ENCODE measurements around the gene CCL21. TPM values are rescaled to one million over a fixed set of nuclear protein-coding genes. Genes with fewer than 3 reads are reported as not detected.
"Not testable (repeated sequence)": the region's sequence is repeated elsewhere in the genome, so short reads cannot be mapped to it uniquely, and the experiment has no call there.

Gene CCL21, protein sequence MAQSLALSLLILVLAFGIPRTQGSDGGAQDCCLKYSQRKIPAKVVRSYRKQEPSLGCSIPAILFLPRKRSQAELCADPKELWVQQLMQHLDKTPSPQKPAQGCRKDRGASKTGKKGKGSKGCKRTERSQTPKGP
- total RNA-seq (43.7 TPM), polyA plus RNA-seq (16.6 TPM)
- long read RNA-seq, donor 1, partial matches to known transcripts = 0 of 1 reads
- long read RNA-seq, donor 1, other reads (novel, unspliced or antisense) = 0 of 1 reads
- long read RNA-seq, donor 2 = 0 reads
- long read RNA-seq, donor 3, transcript CCL21-201 (4 exons, 852 nt) = major isoform, 14 of 16 reads
- long read RNA-seq, donor 3, partial matches to known transcripts = 0 of 16 reads
- long read RNA-seq, donor 3, other reads (novel, unspliced or antisense) = 0 of 16 reads
- long read RNA-seq, donor 4, transcript CCL21-201 (4 exons, 852 nt) = major isoform, 6 of 6 reads
- long read RNA-seq, donor 4, partial matches to known transcripts = 0 of 6 reads
- long read RNA-seq, donor 4, other reads (novel, unspliced or antisense) = 0 of 6 reads
- long read RNA-seq, donor 5, transcript CCL21-201 (4 exons, 852 nt) = major isoform, 33 of 73 reads
- long read RNA-seq, donor 5, partial matches to known transcripts = 38 of 73 reads
- long read RNA-seq, donor 5, other reads (novel, unspliced or antisense) = 0 of 73 reads
- long read RNA-seq, donor 6, transcript CCL21-201 (4 exons, 852 nt) = major isoform, 16 of 17 reads
- long read RNA-seq, donor 6, partial matches to known transcripts = 0 of 17 reads
- long read RNA-seq, donor 6, other reads (novel, unspliced or antisense) = 0 of 17 reads
- long read RNA-seq, donor 7, transcript CCL21-201 (4 exons, 852 nt) = major isoform, 16 of 16 reads
- long read RNA-seq, donor 7, partial matches to known transcripts = 0 of 16 reads
- long read RNA-seq, donor 7, other reads (novel, unspliced or antisense) = 0 of 16 reads
- long read RNA-seq, donor 8, transcript CCL21-202 (3 exons, 599 nt) = minor isoform, 5 of 30 reads
- long read RNA-seq, donor 8, transcript CCL21-201 (4 exons, 852 nt) = major isoform, 25 of 30 reads
- long read RNA-seq, donor 8, partial matches to known transcripts = 0 of 30 reads
- long read RNA-seq, donor 8, other reads (novel, unspliced or antisense) = 0 of 30 reads
- long read RNA-seq, donor 9, transcript CCL21-201 (4 exons, 852 nt) = major isoform, 7 of 7 reads
- long read RNA-seq, donor 9, partial matches to known transcripts = 0 of 7 reads
- long read RNA-seq, donor 9, other reads (novel, unspliced or antisense) = 0 of 7 reads
- long read RNA-seq, donor 10, transcript CCL21-201 (4 exons, 852 nt) = major isoform, 9 of 10 reads
- long read RNA-seq, donor 10, partial matches to known transcripts = 0 of 10 reads
- long read RNA-seq, donor 10, other reads (novel, unspliced or antisense) = 0 of 10 reads

DNA sequence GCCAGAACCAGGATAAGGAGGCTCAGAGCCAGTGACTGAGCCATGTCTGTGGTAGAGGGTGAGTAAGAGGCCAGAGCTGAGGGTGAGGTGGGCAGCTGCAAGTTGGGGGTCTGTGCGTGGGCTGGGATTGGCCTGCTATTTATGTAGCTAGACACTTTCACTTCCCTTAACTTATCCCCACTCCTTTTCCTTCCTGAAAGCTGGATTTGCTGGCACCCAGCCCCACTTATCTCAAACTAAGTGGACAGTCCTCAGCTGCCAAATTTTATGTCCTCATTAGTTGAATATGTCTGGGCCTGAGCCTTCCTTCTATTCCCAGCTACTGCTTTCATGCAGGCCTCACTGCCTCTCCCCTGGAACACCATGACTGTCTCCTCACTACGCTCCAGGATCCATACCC, at the start of gene CCL21:
CCL21 (minus strand) TSS at position 114 of the 400 bp plus-strand sequence; CDS start at position 44, 70 bp downstream.
- Histone ChIP-seq H3K4me3 (ENCODE audit: low read length in 2 of 2) (no peak within 1 kb of the TSS), H3K4me1 (ENCODE audit: control insufficient read depth in 2 of 2, insufficient read depth in 2 of 2, low read length in 2 of 2) (peaks cover 0 to 14% of the 10 kb centered on the region in 2 donors), H3K27ac (ENCODE audit: low read depth in 1 of 2, low read length in 1 of 2) (no peak within 1 kb of the TSS), H3K9me3 (ENCODE audit: control insufficient read depth in 2 of 2, insufficient read depth in 1 of 2, low read length in 1 of 2) (no peaks in the 10 kb centered on the region), H3K27me3 (ENCODE audit: control insufficient read depth in 2 of 2, insufficient read depth in 1 of 2, low read length in 1 of 2) (peaks cover 2 to 6% of the 10 kb centered on the region in 2 donors), H3K36me3 (ENCODE audit: control insufficient read depth in 2 of 2, insufficient read depth in 2 of 2, low read length in 1 of 2) (no peaks in the 10 kb centered on the region)
- no peak for DNase-seq (ENCODE audit: low read depth in 6 of 9, low spot score in 9 of 9)
- WGBS = 89% methylated on average over 2 of the region's 2 CpGs

DNA sequence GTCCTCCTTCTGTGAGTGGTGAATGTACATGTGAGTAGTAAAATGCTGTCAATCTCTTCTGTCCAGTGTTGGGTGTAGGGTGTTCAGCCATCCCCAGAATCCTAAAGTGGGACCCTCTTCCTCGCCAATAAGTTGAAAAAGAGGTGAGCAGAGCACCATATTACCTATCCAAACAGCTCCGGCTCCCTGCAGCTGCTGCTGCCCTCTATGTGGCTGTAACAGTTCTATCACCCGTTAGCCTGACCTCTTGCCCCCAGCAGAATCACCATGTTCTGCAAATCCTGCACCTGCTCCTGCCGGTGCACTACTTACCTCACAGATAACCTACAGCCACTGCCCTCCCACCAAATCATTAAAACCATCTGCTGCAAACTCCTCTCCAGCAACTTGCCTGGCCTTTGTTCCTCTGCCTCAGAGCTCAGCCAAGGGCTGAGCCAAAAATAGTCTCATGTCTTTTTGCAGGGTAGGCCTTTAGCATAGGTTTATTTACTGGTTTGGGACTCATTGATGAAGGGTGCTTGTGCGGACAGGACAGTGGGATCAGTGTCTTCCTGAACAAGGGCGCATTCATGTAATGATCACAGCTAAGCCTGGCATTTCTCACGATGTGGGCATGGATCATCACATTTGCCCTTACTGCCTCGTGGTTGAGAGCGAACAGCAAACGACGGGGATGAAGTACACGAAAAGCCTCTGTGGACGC, 49.6 kb upstream of the CCL21 start:
- no peak overlapping the region for H3K27ac ChIP-seq (ENCODE audit: low read depth in 1 of 2, low read length in 1 of 2)
- H3K4me1 ChIP-seq (ENCODE audit: control insufficient read depth in 2 of 2, insufficient read depth in 2 of 2, low read length in 2 of 2) = no peaks in the 10 kb centered on the region
- peaks cover 0 to 5% of the 10 kb centered on the region in 2 donors for H3K27me3 ChIP-seq (ENCODE audit: control insufficient read depth in 2 of 2, insufficient read depth in 1 of 2, low read length in 1 of 2)
- H3K4me3 ChIP-seq (ENCODE audit: low read length in 2 of 2) = no peak overlapping the region
- 95% methylated on average over 13 of the region's 13 CpGs for WGBS
- H3K9me3 ChIP-seq (ENCODE audit: control insufficient read depth in 2 of 2, insufficient read depth in 1 of 2, low read length in 1 of 2) = no peaks in the 10 kb centered on the region
- no peak for DNase-seq (ENCODE audit: low read depth in 6 of 9, low spot score in 9 of 9)
- no peaks in the 10 kb centered on the region for H3K36me3 ChIP-seq (ENCODE audit: control insufficient read depth in 2 of 2, insufficient read depth in 2 of 2, low read length in 1 of 2)

DNA sequence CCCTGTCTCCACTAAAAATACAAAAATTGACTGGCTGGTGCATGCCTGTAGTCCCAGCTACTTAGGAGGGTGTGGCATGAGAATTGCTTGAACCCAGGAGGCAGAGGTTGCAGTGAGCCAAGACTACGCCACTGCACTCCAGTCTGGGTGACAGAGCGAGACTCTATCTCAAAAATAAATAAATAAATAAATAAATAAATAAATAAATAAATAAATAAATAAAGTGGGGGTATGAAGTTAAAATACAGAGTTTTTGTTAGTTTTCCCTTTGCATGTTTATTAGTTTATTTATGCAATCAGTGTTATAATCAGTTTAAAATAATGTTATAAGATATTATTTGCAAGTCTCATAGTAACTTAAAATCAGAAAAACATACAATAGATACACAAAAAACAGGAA, 40.4 kb upstream of the CCL21 start:
- H3K9me3 ChIP-seq (ENCODE audit: control insufficient read depth in 2 of 2, insufficient read depth in 1 of 2, low read length in 1 of 2); H3K4me3 ChIP-seq (ENCODE audit: low read length in 2 of 2); H3K4me1 ChIP-seq (ENCODE audit: control insufficient read depth in 2 of 2, insufficient read depth in 2 of 2, low read length in 2 of 2); DNase-seq (ENCODE audit: low read depth in 6 of 9, low spot score in 9 of 9); H3K27me3 ChIP-seq (ENCODE audit: control insufficient read depth in 2 of 2, insufficient read depth in 1 of 2, low read length in 1 of 2); H3K36me3 ChIP-seq (ENCODE audit: control insufficient read depth in 2 of 2, insufficient read depth in 2 of 2, low read length in 1 of 2); H3K27ac ChIP-seq (ENCODE audit: low read depth in 1 of 2, low read length in 1 of 2): not testable (repeated sequence)
- 85% methylated on average over 2 of the region's 2 CpGs for WGBS

DNA sequence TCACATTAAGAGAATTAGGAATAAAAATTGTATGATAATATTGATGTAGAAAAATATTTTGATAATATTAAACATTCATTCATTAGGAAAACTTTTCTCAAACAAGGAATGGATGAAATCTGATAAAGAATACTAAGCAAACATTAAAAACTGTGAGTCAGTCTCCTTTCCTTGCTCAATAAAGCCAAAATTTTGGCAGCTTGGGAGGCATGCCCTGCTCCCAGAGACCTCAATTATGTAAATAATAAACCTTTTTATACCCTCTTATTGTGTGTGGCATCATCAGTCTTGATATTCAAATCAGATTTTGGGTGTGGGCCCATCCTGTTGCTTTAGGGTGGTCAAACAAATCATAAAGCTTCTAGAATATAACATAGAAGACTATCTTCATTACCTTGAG, 36.6 kb upstream of the CCL21 start:
- no peak for DNase-seq (ENCODE audit: low read depth in 6 of 9, low spot score in 9 of 9)
- no peaks in the 10 kb centered on the region for H3K36me3 ChIP-seq (ENCODE audit: control insufficient read depth in 2 of 2, insufficient read depth in 2 of 2, low read length in 1 of 2)
- no peaks in the 10 kb centered on the region for H3K27me3 ChIP-seq (ENCODE audit: control insufficient read depth in 2 of 2, insufficient read depth in 1 of 2, low read length in 1 of 2)
- no peaks in the 10 kb centered on the region for H3K4me1 ChIP-seq (ENCODE audit: control insufficient read depth in 2 of 2, insufficient read depth in 2 of 2, low read length in 2 of 2)
- H3K27ac ChIP-seq (ENCODE audit: low read depth in 1 of 2, low read length in 1 of 2) = no peak overlapping the region
- no peaks in the 10 kb centered on the region for H3K9me3 ChIP-seq (ENCODE audit: control insufficient read depth in 2 of 2, insufficient read depth in 1 of 2, low read length in 1 of 2)
- H3K4me3 ChIP-seq (ENCODE audit: low read length in 2 of 2) = no peak overlapping the region

DNA sequence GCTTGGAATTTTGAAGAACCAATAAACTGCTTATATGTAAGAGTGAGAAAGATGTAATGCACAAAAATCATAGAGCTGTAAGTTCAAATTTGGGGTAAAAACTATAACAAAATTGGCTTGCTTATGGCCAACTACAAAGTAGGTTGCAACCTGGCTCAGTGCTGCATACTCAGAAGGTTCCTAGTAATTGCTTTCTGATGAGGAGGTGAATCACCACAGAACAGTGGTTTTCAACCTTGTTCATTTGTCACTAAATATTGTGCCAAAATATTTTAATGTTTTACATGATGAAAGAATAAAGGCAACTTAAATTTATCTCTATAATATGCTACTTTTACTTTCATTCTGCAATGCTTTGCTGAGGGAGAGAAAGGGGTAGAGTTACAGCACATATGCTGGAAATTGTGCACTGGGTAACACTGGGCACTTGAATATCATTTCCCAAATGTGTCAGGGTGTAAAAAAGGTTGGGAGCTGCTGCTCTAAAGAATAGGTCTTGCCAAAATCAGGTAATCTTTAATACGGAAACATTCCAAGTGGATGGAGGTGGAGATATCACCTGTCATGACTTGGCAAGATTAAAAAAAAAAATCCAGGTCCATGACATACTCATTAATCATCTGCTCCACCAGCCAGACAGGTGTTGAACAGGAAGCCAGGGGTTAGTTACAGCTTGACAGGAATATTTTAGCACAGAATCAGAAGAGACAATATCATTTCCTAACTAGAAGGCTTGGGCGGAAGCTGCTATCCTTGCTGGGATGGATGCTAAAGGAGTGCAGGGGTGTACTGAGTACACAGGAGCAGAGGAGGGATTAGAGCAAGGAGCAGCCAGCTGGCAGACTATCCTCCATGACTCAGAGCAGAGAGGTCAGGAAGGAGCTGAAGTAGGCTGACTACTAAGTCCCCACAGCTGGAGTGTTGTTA, 34.6 kb upstream of the CCL21 start:
- peak overlapping the region in 1 of 2 donors; percentile 59 for H3K27ac ChIP-seq (ENCODE audit: low read depth in 1 of 2, low read length in 1 of 2)
- H3K4me3 ChIP-seq (ENCODE audit: low read length in 2 of 2) = no peak overlapping the region
- no peaks in the 10 kb centered on the region for H3K9me3 ChIP-seq (ENCODE audit: control insufficient read depth in 2 of 2, insufficient read depth in 1 of 2, low read length in 1 of 2)
- H3K36me3 ChIP-seq (ENCODE audit: control insufficient read depth in 2 of 2, insufficient read depth in 2 of 2, low read length in 1 of 2) = no peaks in the 10 kb centered on the region
- H3K4me1 ChIP-seq (ENCODE audit: control insufficient read depth in 2 of 2, insufficient read depth in 2 of 2, low read length in 2 of 2) = no peaks in the 10 kb centered on the region
- DNase-seq (ENCODE audit: low read depth in 6 of 9, low spot score in 9 of 9) = peak in 2 of 9 donors; percentile 5 to 26
- 89% methylated on average over 2 of the region's 2 CpGs for WGBS
- H3K27me3 ChIP-seq (ENCODE audit: control insufficient read depth in 2 of 2, insufficient read depth in 1 of 2, low read length in 1 of 2) = no peaks in the 10 kb centered on the region

DNA sequence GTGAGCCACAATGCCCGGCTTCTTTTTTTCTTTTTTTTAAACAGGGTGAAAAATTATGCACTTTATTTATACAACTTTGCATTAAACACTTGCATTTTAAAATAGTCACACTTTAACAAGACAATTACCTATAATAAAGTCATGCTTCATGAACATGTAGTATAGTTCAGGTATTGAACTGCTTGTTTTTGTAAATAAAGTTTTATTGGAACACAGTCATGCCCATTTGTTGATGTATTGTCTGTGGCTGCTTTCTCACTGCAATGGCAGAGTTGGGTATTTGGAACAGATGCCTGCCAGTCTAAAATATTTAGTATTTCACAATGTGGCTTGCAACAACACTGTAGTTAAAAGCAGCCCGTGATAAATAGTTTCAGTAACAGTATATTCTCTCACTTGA, 32.8 kb upstream of the CCL21 start:
- H3K4me1 ChIP-seq (ENCODE audit: control insufficient read depth in 2 of 2, insufficient read depth in 2 of 2, low read length in 2 of 2) = no peaks in the 10 kb centered on the region
- no peak overlapping the region for H3K27ac ChIP-seq (ENCODE audit: low read depth in 1 of 2, low read length in 1 of 2)
- no peaks in the 10 kb centered on the region for H3K9me3 ChIP-seq (ENCODE audit: control insufficient read depth in 2 of 2, insufficient read depth in 1 of 2, low read length in 1 of 2)
- no peak for DNase-seq (ENCODE audit: low read depth in 6 of 9, low spot score in 9 of 9)
- H3K27me3 ChIP-seq (ENCODE audit: control insufficient read depth in 2 of 2, insufficient read depth in 1 of 2, low read length in 1 of 2) = no peaks in the 10 kb centered on the region
- H3K36me3 ChIP-seq (ENCODE audit: control insufficient read depth in 2 of 2, insufficient read depth in 2 of 2, low read length in 1 of 2) = no peaks in the 10 kb centered on the region
- 94% methylated on average over 2 of the region's 2 CpGs for WGBS
- H3K4me3 ChIP-seq (ENCODE audit: low read length in 2 of 2) = no peak overlapping the region

DNA sequence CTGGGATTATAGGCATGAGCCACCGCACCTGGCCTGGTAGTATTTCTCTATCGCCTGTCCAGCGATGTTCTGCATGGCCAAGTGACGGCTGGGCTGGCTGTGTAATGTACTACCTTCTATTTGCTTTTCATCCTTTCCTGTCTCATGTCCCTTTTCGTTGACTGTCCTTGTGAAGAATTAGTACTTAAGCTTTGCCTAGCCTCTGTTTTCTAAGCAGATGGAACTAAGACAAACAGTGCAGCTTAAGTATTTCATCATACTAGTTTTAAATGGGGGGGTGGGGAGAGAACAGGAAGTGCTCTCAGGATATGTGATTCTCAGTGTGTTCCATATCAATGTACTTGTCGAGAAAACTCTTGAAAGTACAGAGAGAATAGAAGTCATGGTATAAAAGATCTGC, 31.7 kb upstream of the CCL21 start:
- H3K4me1 ChIP-seq (ENCODE audit: control insufficient read depth in 2 of 2, insufficient read depth in 2 of 2, low read length in 2 of 2) = no peaks in the 10 kb centered on the region

More for the DNA sequence above, 31.7 kb upstream of the CCL21 start:
- no peak for DNase-seq (ENCODE audit: low read depth in 6 of 9, low spot score in 9 of 9)
- Histone ChIP-seq H3K9me3 (ENCODE audit: control insufficient read depth in 2 of 2, insufficient read depth in 1 of 2, low read length in 1 of 2) (no peaks in the 10 kb centered on the region), H3K36me3 (ENCODE audit: control insufficient read depth in 2 of 2, insufficient read depth in 2 of 2, low read length in 1 of 2) (no peaks in the 10 kb centered on the region), H3K27me3 (ENCODE audit: control insufficient read depth in 2 of 2, insufficient read depth in 1 of 2, low read length in 1 of 2) (no peaks in the 10 kb centered on the region), H3K27ac (ENCODE audit: low read depth in 1 of 2, low read length in 1 of 2) (no peak overlapping the region), H3K4me3 (ENCODE audit: low read length in 2 of 2) (no peak overlapping the region)
- WGBS = 84% methylated on average over 6 of the region's 6 CpGs
